ENCODE measurements around the gene SPDYA.

GRCh38 chr2:28821295-28821958 is 10.8 kb downstream of the SPDYA start:
- TF ChIP-seq CTCF (IDR thresholded peaks at IDR 0.05; ENCODE audit: insufficient read depth, low read depth, low read length), result peak; percentile 67
- no peak for TF ChIP-seq EZH2 (IDR thresholded peaks at IDR 0.05; ENCODE audit: insufficient read depth, low read length)

Data from astrocyte (in vitro differentiated cells and primary cell).